Forelimb muscle (tissue), 1 donor: ENCODE measurements around the gene TMEM178A. TPM values are rescaled to one million over a fixed set of nuclear protein-coding genes. Genes with fewer than 3 reads are reported as not detected.

Experiments used
- DNase-seq: peaks from one replicate; pipeline ENCODE4 v3.0.0-alpha.2; 2013; ENCODE audit warnings: low read depth
- polyA plus RNA-seq: library from polyadenylated mRNA; unstranded; fragments of 120-200 nt; gene quantifications from one replicate; pipeline ENCODE4 v1.2.1, GENCODE V29; 2013; ENCODE audit not compliant: insufficient read length

Gene TMEM178A
- polyA plus RNA-seq, 1 donor, result 16.3 TPM

DNA sequence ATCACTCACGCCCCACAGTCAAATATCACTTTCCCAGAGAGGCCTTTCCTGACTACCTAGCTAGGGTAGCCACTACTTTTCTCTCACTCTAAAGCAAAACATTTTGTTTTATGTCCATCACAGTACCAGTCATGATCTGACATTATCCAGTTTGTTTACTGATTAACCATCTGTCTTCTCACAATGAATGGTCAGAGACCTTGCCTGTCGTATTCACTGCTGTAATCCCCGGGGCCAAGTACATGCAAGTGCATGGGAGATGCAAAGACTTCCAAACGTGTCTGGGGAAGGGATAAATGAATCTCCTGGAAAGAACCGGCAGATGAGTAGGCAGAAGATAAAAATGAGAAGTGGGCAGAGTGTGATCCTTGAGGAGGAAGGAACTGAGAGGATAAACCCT, 73.7 kb downstream of the TMEM178A start:
- no peak for DNase-seq

- no peak for DNase-seq
Observed at GRCh38 chr2:39741871-39742270, 76.2 kb downstream of the TMEM178A start.

DNA sequence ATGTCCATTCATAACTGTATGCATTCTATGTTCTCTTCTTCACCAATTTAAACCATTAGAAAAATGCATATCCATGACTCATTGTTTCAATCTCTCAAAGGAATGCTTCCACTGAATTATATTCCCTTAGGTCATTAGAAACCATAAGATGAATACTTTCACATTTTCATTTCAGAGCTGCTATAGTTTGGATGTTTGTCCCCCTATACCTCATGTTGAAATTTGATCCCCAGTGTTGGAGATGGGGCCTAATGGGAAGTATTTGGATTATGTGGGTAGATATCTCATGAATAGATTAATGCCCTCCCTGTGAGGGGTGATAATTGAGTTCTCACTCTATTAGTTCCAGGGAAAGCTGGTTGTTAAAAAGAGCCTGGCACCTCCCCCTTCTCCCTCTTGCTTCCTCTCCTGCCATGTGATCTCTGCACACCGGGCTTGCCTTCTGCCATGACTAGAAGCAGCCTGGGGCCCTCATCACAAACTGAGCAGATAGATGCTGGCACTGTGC, 77.6 kb downstream of the TMEM178A start:
- DNase-seq, result no peak

DNA sequence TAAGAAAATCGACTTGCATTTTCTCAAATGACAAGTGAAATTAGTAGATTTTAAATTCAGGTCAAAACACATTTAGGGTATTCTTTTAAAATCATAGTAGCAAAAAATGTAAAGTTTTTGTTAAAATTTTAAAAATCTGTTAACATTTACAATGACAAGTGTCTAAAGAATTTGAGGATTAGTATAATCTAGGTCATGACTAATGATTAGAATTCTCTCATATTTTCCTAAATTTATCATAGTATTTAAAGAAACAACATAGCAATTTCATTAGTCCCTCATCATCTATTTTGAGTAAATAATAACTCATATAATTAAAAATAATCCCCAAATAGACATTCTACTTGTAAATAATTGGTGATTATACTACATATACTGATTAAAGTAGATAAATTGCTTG, 89.7 kb downstream of the TMEM178A start:
- no peak for DNase-seq

- DNase-seq, result no peak
Observed at GRCh38 chr2:39757156-39757555, 91.4 kb downstream of the TMEM178A start.

GRCh38 chr2:39762448-39762847, 96.7 kb downstream of the TMEM178A start:
- DNase-seq, result no peak

Other genes with a start within 250 kb of the TMEM178A start
- gene MAP4K3, start 228.6 kb upstream of the TMEM178A start, polyA plus RNA-seq, result 36.2 TPM
- 19.7 TPM for gene THUMPD2, start 113.3 kb downstream of the TMEM178A start, polyA plus RNA-seq